ENCODE measurements around the gene DNAJC5G.

- TF ChIP-seq CTCF (IDR thresholded peaks at IDR 0.05) (no peak), POLR2A (IDR thresholded peaks at IDR 0.05) (no peak)
Measured at GRCh38 chr2:27297195-27297594, 22.0 kb downstream of the DNAJC5G start.
